ENCODE data around the gene LARGE1.

GRCh38 chr22:33438273-33438672 lies 482.0 kb downstream of the LARGE1 start:
- no peak for TF ChIP-seq CTCF (IDR thresholded peaks at IDR 0.05; ENCODE audit: poor library complexity)
- no peak for TF ChIP-seq EZH2 (IDR thresholded peaks at IDR 0.05; ENCODE audit: borderline replicate concordance)
- no peak for TF ChIP-seq EZH2phosphoT487 (IDR thresholded peaks at IDR 0.05; ENCODE audit: low read depth, severe bottlenecking, unreplicated experiment)

Data from hepatocyte (in vitro differentiated cells).